Activated CD8-positive, alpha-beta T cell treated with anti-CD3 and anti-CD28 coated beads for 36 hours (primary cell): ENCODE measurements around the gene TFDP1. TPM values are rescaled to one million over a fixed set of nuclear protein-coding genes. Genes with fewer than 3 reads are reported as not detected.

ENCODE experiments used
- ATAC-seq: fragments of 200-7000 bp; cut with Tn5 transposase; one replicate; pipeline ENCODE4 v1.10.0; 2021; ENCODE audit warnings: mild to moderate bottlenecking, moderate library complexity
- CTCF ChIA-PET: fragments of 350-600 bp; sonication (Branson Sonifier 250); formaldehyde crosslinking; loops from one replicate; lab custom pipeline; 2021; ENCODE audit warnings: antibody characterized with exemption; lab: Charles Lee
- POLR2A ChIA-PET: fragments of 350-600 bp; sonication (Branson Sonifier 250); formaldehyde crosslinking; loops from one replicate; lab custom pipeline; 2021; ENCODE audit warnings: antibody characterized with exemption; lab: Charles Lee
- DNase-seq: peaks from one replicate; pipeline ENCODE4 v3.0.0-alpha.2; 2020
- H3K27ac Mint-ChIP-seq: one replicate; pipeline ENCODE4 v1.8.0; 2021; ENCODE audit warnings: mild to moderate bottlenecking, mixed read lengths
- H3K27me3 Mint-ChIP-seq: one replicate; pipeline ENCODE4 v1.8.0; 2021; ENCODE audit warnings: mixed read lengths
- H3K36me3 Mint-ChIP-seq: one replicate; pipeline ENCODE4 v1.8.0; 2021; ENCODE audit warnings: low read depth, mixed read lengths
- H3K4me1 Mint-ChIP-seq: one replicate; pipeline ENCODE4 v1.8.0; 2021; ENCODE audit warnings: low read depth, mixed read lengths
- H3K4me3 Mint-ChIP-seq: one replicate; pipeline ENCODE4 v1.8.0; 2021; ENCODE audit warnings: mild to moderate bottlenecking, moderate library complexity, mixed read lengths
- H3K9me3 Mint-ChIP-seq: one replicate; pipeline ENCODE4 v1.8.0; 2021; ENCODE audit warnings: mixed read lengths
- CTCF ChIP-seq: fragments of 200-600 bp; IDR thresholded peaks from one replicate; pipeline ENCODE4 v1.8.0; 2022; ENCODE audit warnings: antibody characterized with exemption, mild to moderate bottlenecking
- intact Hi-C: fragments of 100-400 bp; cut with micrococcal nuclease; formaldehyde crosslinking; loops from one replicate; pipeline ENCODE4 v1.10.0; 2022
- total RNA-seq, 2 experiments: library from RNA; stranded (reverse); gene quantifications; one replicate each; pipeline ENCODE4 v1.2.3, GENCODE V29; 2021

The TFDP1 gene
- total RNA-seq, 2 experiments from 2014 or later: 174 to 184 TPM

- no peak for TF ChIP-seq CTCF
- POLR2A ChIA-PET: interaction anchor here (1.0 kb wide), 1 partner anchor 13 kb away, joined by 3 read pairs; no protein-coding TSS in a partner anchor
- Mint-ChIP-seq H3K36me3 (peaks cover 81% of the 10 kb centered on the region), H3K4me1 (peaks cover 18% of the 10 kb centered on the region), H3K9me3 (no peaks in the 10 kb centered on the region), H3K4me3 (no peak overlapping the region), H3K27ac (no peak overlapping the region), H3K27me3 (no peaks in the 10 kb centered on the region)
- CTCF ChIA-PET: no interaction called here
- ATAC-seq (no peak), DNase-seq (no peak)
- intact Hi-C loops: no loop called here
Observed at GRCh38 chr13:113638173-113638746, 53.7 kb downstream of the TFDP1 start.

- Mint-ChIP-seq H3K36me3 (peaks cover 78% of the 10 kb centered on the region), H3K27ac (no peak overlapping the region), H3K9me3 (no peaks in the 10 kb centered on the region), H3K27me3 (no peaks in the 10 kb centered on the region), H3K4me1 (peaks cover 12% of the 10 kb centered on the region), H3K4me3 (no peak overlapping the region)
- intact Hi-C loops: no loop called here
- POLR2A ChIA-PET: no interaction called here
- CTCF ChIA-PET: no interaction called here
- DNase-seq (no peak), ATAC-seq (no peak)
- TF ChIP-seq CTCF: no peak
Observed at GRCh38 chr13:113638806-113639205, 54.3 kb downstream of the TFDP1 start.

- no peak overlapping the region for H3K4me3 Mint-ChIP-seq
- intact Hi-C loops: no loop called here
- no peak for TF ChIP-seq CTCF
- H3K27me3 Mint-ChIP-seq: no peaks in the 10 kb centered on the region
- DNase-seq (no peak), ATAC-seq (no peak)
- ChIA-PET POLR2A (no interaction called here), CTCF (no interaction called here)
- H3K36me3 Mint-ChIP-seq: peaks cover 69% of the 10 kb centered on the region
- H3K9me3 Mint-ChIP-seq: no peaks in the 10 kb centered on the region
- no peak overlapping the region for H3K27ac Mint-ChIP-seq
- H3K4me1 Mint-ChIP-seq: peaks cover 4% of the 10 kb centered on the region
Observed at GRCh38 chr13:113639616-113640262, 55.2 kb downstream of the TFDP1 start.

GRCh38 chr13:113641426-113641825 lies 56.9 kb downstream of the TFDP1 start:
- Mint-ChIP-seq H3K4me3 (no peak overlapping the region), H3K9me3 (no peaks in the 10 kb centered on the region), H3K27me3 (no peaks in the 10 kb centered on the region), H3K36me3 (peaks cover 55% of the 10 kb centered on the region), H3K27ac (no peak overlapping the region), H3K4me1 (peaks cover 2% of the 10 kb centered on the region)
- TF ChIP-seq CTCF: no peak
- DNase-seq (no peak), ATAC-seq (no peak)
- intact Hi-C loops: no loop called here
- ChIA-PET CTCF (no interaction called here), POLR2A (no interaction called here)

- no peak for ATAC-seq
- no peak overlapping the region for H3K27ac Mint-ChIP-seq
Observed at GRCh38 chr13:113642563-113642962, 58.0 kb downstream of the TFDP1 start.

More at GRCh38 chr13:113642563-113642962, 58.0 kb downstream of the TFDP1 start:
- ChIA-PET CTCF (no interaction called here), POLR2A (no interaction called here)
- Mint-ChIP-seq H3K9me3 (no peaks in the 10 kb centered on the region), H3K36me3 (peaks cover 46% of the 10 kb centered on the region), H3K27me3 (no peaks in the 10 kb centered on the region), H3K4me1 (peaks cover 12% of the 10 kb centered on the region), H3K4me3 (no peak overlapping the region)
- TF ChIP-seq CTCF: no peak
- intact Hi-C loops: no loop called here
- DNase-seq: no peak
